H1 (cell line): ENCODE results near the gene ADGRV1. TPM values are rescaled to one million over a fixed set of nuclear protein-coding genes. Genes with fewer than 3 reads are reported as not detected.

ENCODE experiments used
- CTCF ChIA-PET: fragments of 300-600 bp; sonication (Branson Sonifier 250); formaldehyde crosslinking; loops from one replicate; lab custom pipeline; 2021; ENCODE audit not compliant: partially characterized antibody; lab: Charles Lee
- POLR2A ChIA-PET: fragments of 300-600 bp; sonication (Branson Sonifier 250); formaldehyde crosslinking; loops from one replicate; lab custom pipeline; 2021; ENCODE audit warnings: inconsistent platforms; ENCODE audit not compliant: partially characterized antibody; lab: Charles Lee
- DNase-seq, 2 experiments: peaks; one replicate each; pipeline versions ENCODE4 v3.0.0 to v3.0.0-alpha.2; 2010 to 2022; ENCODE audit warnings: low spot score in 2 of 2, low read depth in 1 of 2, mixed read lengths in 1 of 2
- FAIRE-seq: peaks from 2 replicates; lab custom pipeline; 2011; peaks lifted over from hg19 to GRCh38; lab: Jason Lieb, UNC
- H2AFZ ChIP-seq: 2 replicates; pipeline ENCODE4 v1.8.1; 2012; ENCODE audit warnings: low read length, inconsistent platforms
- H2AK5ac ChIP-seq: 2 replicates; pipeline ENCODE4 v1.6.1; 2013; ENCODE audit warnings: low read depth, low read length
- H2BK120ac ChIP-seq: replicated peaks from 2 replicates; pipeline ENCODE3; 2013; ENCODE audit warnings: low read depth, low read length, inconsistent platforms
- H2BK12ac ChIP-seq: 2 replicates; pipeline ENCODE4 v1.6.1; 2013; ENCODE audit warnings: low read depth, low read length
- H2BK15ac ChIP-seq: 2 replicates; pipeline ENCODE4 v1.6.1; 2013; ENCODE audit warnings: low read length
- H2BK20ac ChIP-seq: 2 replicates; pipeline ENCODE4 v1.6.1; 2013; ENCODE audit warnings: low read length
- H2BK5ac ChIP-seq: 2 replicates; pipeline ENCODE4 v1.6.1; 2013; ENCODE audit warnings: low read depth, low read length
- H3K14ac ChIP-seq: 2 replicates; pipeline ENCODE4 v1.6.1; 2013; ENCODE audit warnings: inconsistent platforms; ENCODE audit not compliant: insufficient read length
- H3K18ac ChIP-seq: 2 replicates; pipeline ENCODE4 v1.6.1; 2013; ENCODE audit warnings: low read length; ENCODE audit errors: extremely low read depth
- H3K23ac ChIP-seq: 2 replicates; pipeline ENCODE4 v1.6.1; 2013; ENCODE audit warnings: inconsistent platforms; ENCODE audit not compliant: insufficient read length
- H3K23me2 ChIP-seq: 2 replicates; pipeline ENCODE4 v1.6.1; 2013; ENCODE audit warnings: low read depth, low read length
- H3K27ac ChIP-seq: 2 replicates; pipeline ENCODE4 v1.6.1; 2011; ENCODE audit warnings: low read depth, low read length, inconsistent platforms
- H3K27me3 ChIP-seq, 4 experiments: replicated peaks in 1 of 4; 1 replicate in 1 of 4; 2 replicates in 3 of 4; pipeline versions ENCODE4 v1.6.1 to v1.8.1; 2011 to 2013; ENCODE audit warnings: low read length in 3 of 4, mild to moderate bottlenecking in 3 of 4, inconsistent platforms in 2 of 4, mixed read lengths in 2 of 4, moderate library complexity in 1 of 4; ENCODE audit not compliant: control insufficient read depth in 3 of 4, insufficient read depth in 3 of 4; ENCODE audit errors: extremely low read depth in 1 of 4
- H3K36me3 ChIP-seq, 4 experiments: 2 replicates each; pipeline versions ENCODE4 v1.6.1 to v1.8.1; 2011 to 2013; ENCODE audit warnings: mild to moderate bottlenecking in 4 of 4, low read length in 3 of 4, moderate library complexity in 2 of 4, control low read depth in 1 of 4, inconsistent platforms in 1 of 4; ENCODE audit not compliant: insufficient read depth in 4 of 4, control insufficient read depth in 2 of 4
- H3K4ac ChIP-seq: replicated peaks from 2 replicates; pipeline ENCODE3; 2013; ENCODE audit warnings: low read length, low read depth, mixed read lengths, inconsistent platforms; ENCODE audit not compliant: insufficient read length
- H3K4me1 ChIP-seq, 4 experiments: replicated peaks in 1 of 4; 1 replicate in 1 of 4; 2 replicates in 3 of 4; pipeline versions ENCODE4 v1.6.1 to v1.8.1; 2011 to 2013; ENCODE audit warnings: low read length in 3 of 4, inconsistent platforms in 2 of 4, mixed read lengths in 1 of 4; ENCODE audit not compliant: insufficient read depth in 4 of 4, control insufficient read depth in 3 of 4
- H3K4me2 ChIP-seq, 2 experiments: 2 replicates each; pipeline versions ENCODE4 v1.6.1 to v1.8.1; 2011 to 2013; ENCODE audit warnings: low read depth in 2 of 2, low read length in 2 of 2, control low read depth in 1 of 2, inconsistent platforms in 1 of 2, mild to moderate bottlenecking in 1 of 2; ENCODE audit not compliant: insufficient read depth in 1 of 2
- H3K4me3 ChIP-seq, 4 experiments: fragments of 200-600, 300-600 bp in 1 of 4; sonication (generic), shearing (Covaris generic), sonication (Bioruptor Twin) in 1 of 4; 2 replicates each; pipeline versions ENCODE4 v1.5.1 to v1.8.1; 2011 to 2016; ENCODE audit warnings: low read length in 4 of 4, low read depth in 3 of 4, control low read depth in 2 of 4, inconsistent platforms in 2 of 4, mild to moderate bottlenecking in 2 of 4, mixed read lengths in 1 of 4, moderate library complexity in 1 of 4; ENCODE audit not compliant: insufficient read depth in 2 of 4; ENCODE audit errors: extremely low read depth in 1 of 4
- H3K56ac ChIP-seq: replicated peaks from 2 replicates; pipeline ENCODE3; 2013; ENCODE audit warnings: low read depth, mild to moderate bottlenecking, mixed read lengths, low read length, inconsistent platforms; ENCODE audit not compliant: insufficient read length
- H3K79me1 ChIP-seq: 2 replicates; pipeline ENCODE4 v1.6.1; 2013; ENCODE audit warnings: low read depth, low read length, control low read depth
- H3K79me2 ChIP-seq, 2 experiments: 2 replicates each; pipeline versions ENCODE4 v1.6.1 to v1.8.1; 2012 to 2013; ENCODE audit warnings: low read length in 2 of 2, mild to moderate bottlenecking in 2 of 2, inconsistent platforms in 1 of 2; ENCODE audit not compliant: insufficient read depth in 2 of 2, control insufficient read depth in 1 of 2
- H3K9ac ChIP-seq, 4 experiments: replicated peaks in 1 of 4; 1 replicate in 1 of 4; 2 replicates in 3 of 4; pipeline versions ENCODE4 v1.6.1 to v1.8.1; 2011 to 2013; ENCODE audit warnings: low read depth in 3 of 4, low read length in 3 of 4, control low read depth in 2 of 4, mild to moderate bottlenecking in 2 of 4, moderate library complexity in 2 of 4, inconsistent platforms in 1 of 4; ENCODE audit errors: extremely low read depth in 1 of 4
- H3K9me3 ChIP-seq, 2 experiments: 2 replicates each; pipeline versions ENCODE4 v1.6.1 to v1.8.1; 2012 to 2013; ENCODE audit warnings: mild to moderate bottlenecking in 2 of 2, moderate library complexity in 2 of 2, control low read depth in 1 of 2, inconsistent platforms in 1 of 2, low read depth in 1 of 2, low read length in 1 of 2, mixed read lengths in 1 of 2; ENCODE audit not compliant: insufficient read depth in 2 of 2
- H4K20me1 ChIP-seq, 2 experiments: replicated peaks in 1 of 2; 2 replicates each; pipeline versions ENCODE3 to v1.8.1; 2011 to 2013; ENCODE audit warnings: inconsistent platforms in 2 of 2, low read length in 2 of 2, mild to moderate bottlenecking in 1 of 2; ENCODE audit not compliant: insufficient read depth in 2 of 2, control insufficient read depth in 1 of 2
- H4K5ac ChIP-seq: 2 replicates; pipeline ENCODE4 v1.6.1; 2013; ENCODE audit warnings: low read length, low read depth, mixed read lengths, inconsistent platforms; ENCODE audit not compliant: insufficient read length
- H4K8ac ChIP-seq: 2 replicates; pipeline ENCODE4 v1.8.0; 2013; ENCODE audit warnings: mild to moderate bottlenecking, moderate library complexity, low read length, inconsistent platforms; ENCODE audit not compliant: insufficient read depth; ENCODE audit errors: extremely low read depth
- H4K91ac ChIP-seq: replicated peaks from 2 replicates; pipeline ENCODE3; 2013; ENCODE audit warnings: low read length, mixed read lengths, inconsistent platforms; ENCODE audit not compliant: insufficient read length
- BRCA1 ChIP-seq: IDR thresholded peaks from 2 replicates; pipeline ENCODE4 v1.6.1; 2012; ENCODE audit warnings: low read depth, low read length, improper control_type of control experiment
- CBX8 ChIP-seq: fragments of 300-800, 300-1000 bp; sonication (generic); IDR thresholded peaks from 2 replicates; pipeline ENCODE4 v1.7.1; 2016; ENCODE audit warnings: low read depth, low read length, borderline replicate concordance
- FOSL1 ChIP-seq: IDR thresholded peaks from 2 replicates; pipeline ENCODE4 v1.6.1; 2011; ENCODE audit warnings: mild to moderate bottlenecking, low read depth, low read length, moderate library complexity; ENCODE audit not compliant: insufficient read depth
- GTF2F1 ChIP-seq: IDR thresholded peaks from 2 replicates; pipeline ENCODE4 v1.6.1; 2012; ENCODE audit warnings: low read depth, low read length, improper control_type of control experiment, borderline replicate concordance
- HDAC2 ChIP-seq, 2 experiments: fragments of 300-600 bp in 1 of 2; sonication (generic) in 1 of 2; IDR thresholded peaks; 2 replicates each; pipeline ENCODE4 v1.6.1; 2011 to 2012; ENCODE audit warnings: low read depth in 2 of 2, low read length in 2 of 2, mild to moderate bottlenecking in 2 of 2, moderate library complexity in 2 of 2, borderline replicate concordance in 1 of 2, inconsistent platforms in 1 of 2
- HDAC6 ChIP-seq: IDR thresholded peaks from one replicate; pipeline ENCODE4 v1.7.1; 2012; ENCODE audit warnings: low read depth, mild to moderate bottlenecking, inconsistent platforms, low read length, moderate library complexity
- KDM1A ChIP-seq: fragments of 200-600, 300-600 bp; sonication (generic); IDR thresholded peaks from 2 replicates; pipeline ENCODE4 v1.7.1; 2016; ENCODE audit warnings: mild to moderate bottlenecking, low read length, borderline replicate concordance
- PHF8 ChIP-seq: fragments of 200-600 bp; sonication (generic); conservative IDR thresholded peaks from 2 replicates; pipeline ENCODE4 v1.7.1; 2012; ENCODE audit warnings: low read depth, mild to moderate bottlenecking, inconsistent platforms, low read length, moderate library complexity
- POU5F1 ChIP-seq: IDR thresholded peaks from 2 replicates; pipeline ENCODE4 v1.6.1; 2011; ENCODE audit warnings: low read depth, mild to moderate bottlenecking, low read length, moderate library complexity
- TCF12 ChIP-seq: IDR thresholded peaks from 2 replicates; pipeline ENCODE4 v1.6.1; 2011; ENCODE audit warnings: low read depth, mild to moderate bottlenecking, low read length
- WGBS, 2 experiments: shearing (Covaris generic) in 1 of 2; methylation state at CpG; one replicate each; pipeline versions ENCODE4 v1.1.6 to v1.1.7; 2013 to 2015; ENCODE audit warnings: low lambda C conversion rate in 2 of 2, mixed read lengths in 2 of 2, inconsistent platforms in 1 of 2, low coverage in 1 of 2, missing lambda C conversion rate in 1 of 2; ENCODE audit not compliant: insufficient replicate concordance in 2 of 2, insufficient coverage in 1 of 2, insufficient read length in 1 of 2; ENCODE audit errors: extremely low coverage in 1 of 2, missing lambda C conversion rate in 1 of 2; 5-methylcytosine and 5-hydroxymethylcytosine counted together
- polyA plus RNA-seq, 7 experiments: library from polyadenylated mRNA; depleted of rRNA in 3 of 7; stranded (reverse) in 5 of 7; unstranded in 2 of 7; fragments of >200 nt in 5 of 7; fragments of 200-250 nt in 2 of 7; gene quantifications; 1 replicate in 5 of 7; 2 replicates in 1 of 7; 4 replicates in 1 of 7; pipeline versions ENCODE4 v1.2.1 to v1.2.3, GENCODE V29; 2011 to 2013; ENCODE audit warnings: missing spikeins in 2 of 7, mixed read lengths in 2 of 7
- total RNA-seq: library from RNA; stranded (reverse); fragmentation: NEBNext Ultra II Directional; extraction: Animal tissue kit (Norgen Biotek cat#: 25700); gene quantifications from 2 replicates; pipeline ENCODE4 v1.2.1, GENCODE V29; 2021
- TF ChIP-seq, protein P1 (sequence below): IDR thresholded peaks from 2 replicates; pipeline ENCODE4 v1.6.1; 2012; ENCODE audit warnings: low read length, inconsistent platforms
- TF ChIP-seq, protein P2 (sequence below): IDR thresholded peaks from 2 replicates; pipeline ENCODE4 v1.6.1; 2012; ENCODE audit warnings: inconsistent platforms

Gene ADGRV1
- total and polyA plus RNA-seq, 2 of the 8 experiments (the other 6 are each of a cell fraction or from before 2014, with no cell fraction given): 53.1 to 62.2 TPM

DNA sequence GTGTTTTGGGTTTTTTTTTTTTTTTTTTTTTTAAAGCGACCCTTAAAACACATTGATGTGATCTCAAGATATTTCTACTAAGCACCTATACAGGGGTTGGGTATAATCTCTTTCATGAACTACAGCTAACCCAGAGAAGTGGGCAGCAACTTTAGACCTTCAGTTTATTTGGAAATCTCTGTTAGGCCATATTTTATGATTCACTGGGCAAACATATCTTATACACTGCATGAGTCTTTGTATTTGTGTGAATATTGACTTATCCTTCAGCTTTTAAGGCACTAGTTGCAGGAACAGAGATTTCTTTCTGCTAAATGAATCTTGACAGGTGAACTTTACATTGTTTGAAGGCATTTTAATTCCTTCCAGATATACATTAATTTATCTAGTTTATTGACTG, 630.2 kb downstream of the ADGRV1 start:
- no peak for DNase-seq
- H3K79me2 ChIP-seq: no peaks in the 10 kb centered on the region
- ChIA-PET CTCF (interaction anchor here (0.5 to 0.8 kb wide), 2 partner anchors 55 to 231 kb away, joined by 3 read pairs; no protein-coding TSS in a partner anchor), POLR2A (no interaction called here)
- H3K9ac ChIP-seq: no peak overlapping the region
- H3K36me3 ChIP-seq: no peaks in the 10 kb centered on the region
- no peak overlapping the region for H2BK15ac ChIP-seq
- no peak overlapping the region for H3K23ac ChIP-seq
- no peak overlapping the region for H3K4me3 ChIP-seq
- H3K4ac ChIP-seq: no peak overlapping the region
- H2BK120ac ChIP-seq: no peak overlapping the region
- no peak overlapping the region for H4K8ac ChIP-seq
- no peak overlapping the region for H2AK5ac ChIP-seq
- no peak overlapping the region for H3K27ac ChIP-seq
- H3K9me3 ChIP-seq: no peaks in the 10 kb centered on the region
- no peak overlapping the region for H4K91ac ChIP-seq
- no peak overlapping the region for H4K5ac ChIP-seq
- no peak overlapping the region for H2AFZ ChIP-seq
- no peaks in the 10 kb centered on the region for H3K79me1 ChIP-seq
- FAIRE-seq: no peak
- H2BK20ac ChIP-seq: no peak overlapping the region
- no peak overlapping the region for H3K18ac ChIP-seq
- no peak overlapping the region for H2BK12ac ChIP-seq
- no peak overlapping the region for H3K14ac ChIP-seq
- no peaks in the 10 kb centered on the region for H3K27me3 ChIP-seq
- no peak overlapping the region for H3K56ac ChIP-seq
- H3K4me2 ChIP-seq: no peak overlapping the region
- no peak overlapping the region for H2BK5ac ChIP-seq
- WGBS, 2 experiments: no CpG with 5 or more reads among the region's 1 CpG
- H4K20me1 ChIP-seq: no peaks in the 10 kb centered on the region
- H3K4me1 ChIP-seq: peaks cover 0 to under 1% (median under 1%) of the 10 kb centered on the region in 4 experiments; a peak in 2 of 7 replicates
- H3K23me2 ChIP-seq: no peaks in the 10 kb centered on the region
- TF ChIP-seq POU5F1 (no peak), CBX8 (no peak), BRCA1 (no peak), HDAC6 (no peak), HDAC2 (IDR thresholded peaks at IDR 0.05; ENCODE audit: borderline replicate concordance in 1 of 2, low read depth in 2 of 2, low read length in 2 of 2) (no peak), GTF2F1 (no peak), TCF12 (no peak), FOSL1 (no peak), PHF8 (no peak), KDM1A (no peak)
- TF ChIP-seq, protein P1, sequence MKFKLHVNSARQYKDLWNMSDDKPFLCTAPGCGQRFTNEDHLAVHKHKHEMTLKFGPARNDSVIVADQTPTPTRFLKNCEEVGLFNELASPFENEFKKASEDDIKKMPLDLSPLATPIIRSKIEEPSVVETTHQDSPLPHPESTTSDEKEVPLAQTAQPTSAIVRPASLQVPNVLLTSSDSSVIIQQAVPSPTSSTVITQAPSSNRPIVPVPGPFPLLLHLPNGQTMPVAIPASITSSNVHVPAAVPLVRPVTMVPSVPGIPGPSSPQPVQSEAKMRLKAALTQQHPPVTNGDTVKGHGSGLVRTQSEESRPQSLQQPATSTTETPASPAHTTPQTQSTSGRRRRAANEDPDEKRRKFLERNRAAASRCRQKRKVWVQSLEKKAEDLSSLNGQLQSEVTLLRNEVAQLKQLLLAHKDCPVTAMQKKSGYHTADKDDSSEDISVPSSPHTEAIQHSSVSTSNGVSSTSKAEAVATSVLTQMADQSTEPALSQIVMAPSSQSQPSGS: no peak
- TF ChIP-seq, protein P2, sequence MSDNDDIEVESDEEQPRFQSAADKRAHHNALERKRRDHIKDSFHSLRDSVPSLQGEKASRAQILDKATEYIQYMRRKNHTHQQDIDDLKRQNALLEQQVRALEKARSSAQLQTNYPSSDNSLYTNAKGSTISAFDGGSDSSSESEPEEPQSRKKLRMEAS: no peak
